Right lobe of liver (tissue), 4 donors: ENCODE results near the gene PRKCA.

Source experiments
- CTCF ChIP-seq, 4 donors: fragments of 200-600 bp in 3 of 4; fragments of 450-650 bp in 1 of 4; IDR thresholded peaks; one replicate each; pipeline versions ENCODE4 v1.5.1 to v1.8.0; 2016 to 2022; ENCODE audit warnings: antibody characterized with exemption in 4 of 4, mild to moderate bottlenecking in 2 of 4
- POLR2A ChIP-seq: fragments of 450-650 bp; IDR thresholded peaks from one replicate; pipeline ENCODE4 v1.6.1; 2017; ENCODE audit warnings: antibody characterized with exemption, mild to moderate bottlenecking
- donor health status: DM: no; HTN: no; CAD: no.
- donor health status: DM: no; HTN: no; CAD: no.
- donor health status: DM: no; HTN: yes; CAD: no.

- no peak for TF ChIP-seq CTCF (IDR thresholded peaks at IDR 0.05)
- TF ChIP-seq POLR2A: no peak
These were observed 386.8 kb downstream of the PRKCA start for GRCh38 chr17:66689221-66689620.
